GM12872 (cell line): Measurements from ENCODE around the gene HPCAL4.

Source experiments
- CTCF ChIP-seq: IDR thresholded peaks from 3 replicates; pipeline ENCODE4 v1.5.1; 2011; ENCODE audit warnings: low read depth, mild to moderate bottlenecking, low read length, moderate library complexity; ENCODE audit not compliant: insufficient read depth

Gene HPCAL4

GRCh38 chr1:39699419-39699818 is 8.2 kb upstream of the HPCAL4 start:
- TF ChIP-seq CTCF: 0 out of 3 replicates have a peak, but pooled peaks have one; percentile 16

GRCh38 chr1:39698568-39698967 is 7.3 kb upstream of the HPCAL4 start:
- no peak for TF ChIP-seq CTCF

- TF ChIP-seq CTCF: no peak
Observed at GRCh38 chr1:39696448-39696847, 5.2 kb upstream of the HPCAL4 start.

GRCh38 chr1:39695016-39695415 is 3.8 kb upstream of the HPCAL4 start:
- no peak for TF ChIP-seq CTCF

GRCh38 chr1:39694026-39694425 is 2.8 kb upstream of the HPCAL4 start:
- TF ChIP-seq CTCF: no peak

- TF ChIP-seq CTCF: no peak
Observed at GRCh38 chr1:39692152-39693074, 1.2 kb upstream of the HPCAL4 start.

GRCh38 chr1:39690794-39691382 is 345 bp downstream of the HPCAL4 start:
- no peak for TF ChIP-seq CTCF
